Measurements from ENCODE around the gene MAP3K13. TPM values are rescaled to one million over a fixed set of nuclear protein-coding genes. Genes with fewer than 3 reads are reported as not detected.

Gene MAP3K13
- total RNA-seq, 1 experiment from 2014 or later = 21.0 TPM

- no peaks in the 10 kb centered on the region for H3K27me3 ChIP-seq (ENCODE audit: insufficient read depth, low read length)
- no peak overlapping the region for H2AFZ ChIP-seq (ENCODE audit: low read depth, low read length, poor library complexity, severe bottlenecking)
- DNase-seq (ENCODE audit: low read depth, low spot score) = no peak
- no TSS peak for BruUV-seq (replicated peaks)
- H3K36me3 ChIP-seq (ENCODE audit: control insufficient read depth in 1 of 2, insufficient read depth in 2 of 2, low read length in 2 of 2) = no peaks in the 10 kb centered on the region
- no peaks in the 10 kb centered on the region; a peak in 1 of 4 replicates for H3K4me1 ChIP-seq (ENCODE audit: control insufficient read depth in 1 of 2, insufficient read depth in 2 of 2, low read length in 2 of 2)
- ChIA-PET POLR2A (no interaction called here), RAD21 (ENCODE audit: low non-redundant PET in 1 of 2, low total read pairs in 2 of 2, uncharacterized antibody in 2 of 2, unreplicated experiment in 2 of 2) (no interaction called here), CTCF (no interaction called here)
- H3K9me2 ChIP-seq (ENCODE audit: insufficient read depth) = no peaks in the 10 kb centered on the region
- H4K20me1 ChIP-seq (ENCODE audit: insufficient read depth) = no peaks in the 10 kb centered on the region
- H3K79me2 ChIP-seq (ENCODE audit: insufficient read depth, low read length) = no peaks in the 10 kb centered on the region
- H3K9ac ChIP-seq (ENCODE audit: low read length) = no peak overlapping the region
- no peaks in the 10 kb centered on the region for H3K9me3 ChIP-seq (ENCODE audit: control insufficient read depth in 1 of 2, insufficient read depth in 1 of 2, low read depth in 1 of 2, low read length in 2 of 2)
- no peak overlapping the region for H3K4me3 ChIP-seq (replicated peaks in 1 of 2; ENCODE audit: low read depth in 1 of 2, low read length in 2 of 2)
- intact Hi-C loops (cut with micrococcal nuclease) = no loop called here
- no peak overlapping the region for H3K4me2 ChIP-seq (ENCODE audit: low read length)
- TF ChIP-seq ATF3 (IDR thresholded peaks at IDR 0.05) (no peak), ELF1 (IDR thresholded peaks at IDR 0.05; ENCODE audit: borderline replicate concordance, low read depth) (no peak), SIN3A (IDR thresholded peaks at IDR 0.05; ENCODE audit: low read depth) (no peak), ZNF274 (IDR thresholded peaks at IDR 0.05; ENCODE audit: low read depth, low read length) (no peak), ZFX (IDR thresholded peaks at IDR 0.05) (no peak), MAX (IDR thresholded peaks at IDR 0.05) (no peak), JUND (IDR thresholded peaks at IDR 0.05) (no peak), RAD21 (IDR thresholded peaks at IDR 0.05; ENCODE audit: low read depth) (no peak), SP1 (IDR thresholded peaks at IDR 0.05; ENCODE audit: low read depth) (no peak), EGR1 (IDR thresholded peaks at IDR 0.05; ENCODE audit: low read depth) (no peak), POLR2AphosphoS5 (IDR thresholded peaks at IDR 0.05; ENCODE audit: low read depth, low read length) (no peak), CBX3 (IDR thresholded peaks at IDR 0.05; ENCODE audit: low read depth) (no peak), REST (IDR thresholded peaks at IDR 0.05; ENCODE audit: low read depth) (no peak)
- no peak for ATAC-seq
- H3K27ac ChIP-seq (ENCODE audit: low read depth, low read length) = no peak overlapping the region
Measured at GRCh38 chr3:185328324-185329004, 34.5 kb upstream of the MAP3K13 start.

Data from HCT116 (cell line).